Head of caudate nucleus (tissue), 42 donors: Measurements from ENCODE around the gene STMN3.
A peak's percentile ranks its signal among the peaks of the same experiment; 100 is the strongest.

ENCODE experiments used
- DNase-seq, 42 donors: peaks; one replicate each; pipeline versions ENCODE4 v3.0.0 to v3.0.0-alpha.2; 2020 to 2021; ENCODE audit warnings: mixed read lengths in 7 of 42
- intact Hi-C: fragments of 100-400 bp; cut with DNase I; formaldehyde crosslinking; loops from one replicate; pipeline ENCODE4 v1.15.0; 2022

Gene STMN3

DNA sequence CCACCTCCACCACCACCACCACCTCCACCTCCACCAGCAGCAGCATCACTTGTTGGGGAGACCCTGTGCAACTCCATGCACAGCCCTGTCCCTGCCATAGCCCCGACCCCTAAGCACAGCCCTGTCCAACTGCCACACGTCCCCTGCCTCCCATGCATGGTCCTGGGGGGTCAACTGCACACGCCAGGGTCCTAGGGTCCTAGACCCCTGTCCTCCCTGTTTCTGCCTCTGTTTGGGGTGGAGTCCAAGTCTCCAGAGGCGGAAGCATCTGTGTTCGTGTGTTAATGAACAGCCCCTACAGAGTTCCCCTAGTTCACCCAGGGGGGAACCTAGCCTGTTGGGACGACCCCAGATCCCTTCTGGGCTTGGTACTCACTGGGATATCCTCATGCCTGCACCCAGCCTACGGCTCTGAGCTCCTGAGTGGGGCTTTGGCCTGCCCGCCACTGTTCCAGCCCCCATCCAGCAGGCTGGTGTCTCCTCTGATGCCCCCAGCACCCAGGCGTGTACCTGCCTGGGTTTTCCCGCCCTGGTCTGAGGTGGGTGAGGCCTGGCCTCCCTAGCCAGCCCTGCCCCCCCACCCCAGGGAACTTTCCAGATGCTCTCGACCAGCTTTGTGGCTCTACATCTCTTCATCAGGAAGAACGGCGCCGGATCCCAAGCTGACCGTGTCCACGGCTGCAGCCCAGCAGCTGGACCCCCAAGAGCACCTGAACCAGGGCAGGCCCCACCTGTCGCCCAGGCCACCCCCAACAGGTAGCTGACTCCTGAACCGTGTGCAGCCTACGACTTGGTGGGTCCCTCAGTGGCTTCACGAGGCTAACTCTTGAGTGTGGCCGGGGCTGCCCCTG is 40.7 kb upstream of the STMN3 start:
- intact Hi-C loops = no loop called here
- peak in 1 of 42 donors; percentile 5 for DNase-seq

DNA sequence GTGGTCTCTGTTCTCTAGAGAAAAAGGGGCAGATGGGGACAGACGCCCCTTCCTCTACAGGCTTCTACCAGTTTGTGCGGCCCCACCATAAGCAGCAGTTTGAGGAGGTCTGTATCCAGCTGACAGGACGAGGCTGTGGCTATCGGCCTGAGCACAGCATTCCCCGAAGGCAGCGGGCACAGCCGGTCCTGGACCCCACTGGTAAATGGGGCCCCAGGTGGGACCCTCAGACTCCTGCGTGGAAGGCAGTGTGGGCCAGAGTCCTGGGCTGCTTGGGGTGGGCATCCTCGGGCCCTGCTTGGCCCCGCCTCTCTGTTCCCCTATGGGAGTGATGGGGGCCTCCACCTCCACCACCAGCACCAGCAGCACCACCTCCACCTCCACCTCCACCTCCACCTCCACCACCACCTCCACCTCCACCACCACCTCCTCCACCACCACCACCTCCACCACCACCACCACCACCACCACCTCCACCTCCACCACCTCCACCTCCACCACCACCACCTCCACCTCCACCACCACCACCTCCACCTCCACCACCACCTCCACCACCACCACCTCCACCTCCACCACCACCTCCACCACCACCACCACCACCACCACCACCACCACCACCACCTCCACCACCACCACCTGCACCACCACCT is 40.0 kb upstream of the STMN3 start:
- no peak for DNase-seq
- intact Hi-C loops = no loop called here

DNA sequence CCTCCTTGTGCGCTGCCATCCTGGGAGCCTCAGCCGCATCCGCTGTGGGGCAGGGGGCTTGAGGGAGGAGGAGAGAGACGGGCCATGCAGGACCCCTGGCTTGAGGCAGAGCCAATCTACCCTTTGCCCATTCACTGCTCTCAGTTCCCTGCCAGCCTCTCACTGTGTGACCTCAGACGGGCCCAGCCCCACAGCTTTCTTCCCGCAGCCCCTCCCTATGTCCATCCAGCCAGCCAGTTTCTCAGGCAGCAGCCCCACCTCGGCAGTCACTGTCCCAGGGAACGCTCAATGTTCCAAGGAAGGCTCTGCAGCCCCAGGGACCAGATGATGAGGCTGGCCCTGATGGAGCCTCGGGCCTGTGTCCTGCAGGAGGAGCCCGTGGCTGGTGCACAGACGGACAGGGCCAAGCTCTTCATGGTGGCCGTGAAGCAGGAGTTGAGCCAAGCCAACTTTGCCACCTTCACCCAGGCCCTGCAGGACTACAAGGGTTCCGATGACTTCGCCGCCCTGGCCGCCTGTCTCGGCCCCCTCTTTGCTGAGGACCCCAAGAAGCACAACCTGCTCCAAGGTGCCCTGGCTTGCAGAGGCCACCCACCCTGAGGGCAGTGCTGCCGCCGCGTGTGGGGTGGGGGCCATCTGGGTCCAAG is 39.3 kb upstream of the STMN3 start:
- intact Hi-C loops = no loop called here

DNA sequence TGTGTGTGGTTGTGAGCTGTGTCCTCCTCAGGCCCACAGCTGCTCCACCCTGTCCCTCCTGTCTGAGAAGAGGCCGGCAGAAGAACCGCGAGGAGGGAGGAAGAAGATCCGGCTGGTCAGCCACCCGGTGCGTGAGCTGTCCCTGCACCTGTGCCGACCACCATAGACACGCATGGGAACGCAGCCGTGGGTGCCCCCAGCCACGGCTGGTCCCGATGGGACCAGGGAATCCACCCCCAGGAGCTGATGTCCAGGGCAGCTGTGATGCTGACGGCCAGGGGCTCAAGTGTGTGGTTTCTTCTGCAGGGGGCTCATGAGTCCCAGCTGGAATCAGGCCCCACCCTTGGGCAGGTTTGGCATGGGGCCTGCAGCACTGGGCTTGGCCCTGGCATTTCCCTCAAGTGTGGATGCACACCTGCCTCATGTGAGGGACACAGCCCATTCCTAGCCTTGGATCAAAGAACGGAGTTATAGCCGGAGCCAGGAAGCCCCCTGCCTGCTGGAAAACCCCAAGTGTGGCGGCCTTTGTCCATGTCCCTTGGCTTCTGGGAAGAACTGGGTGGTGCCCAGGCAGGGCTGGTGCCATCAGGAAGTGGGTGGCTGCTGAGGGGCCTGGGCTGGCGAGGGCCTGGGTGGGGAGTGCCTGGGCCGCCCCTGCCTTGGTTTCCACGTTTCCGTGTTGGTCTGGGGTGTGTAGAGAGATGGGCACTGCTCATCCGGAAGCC is 38.6 kb upstream of the STMN3 start:
- intact Hi-C loops = no loop called here
- DNase-seq = no peak

More for the DNA sequence above, 39.3 kb upstream of the STMN3 start:
- no peak for DNase-seq

DNA sequence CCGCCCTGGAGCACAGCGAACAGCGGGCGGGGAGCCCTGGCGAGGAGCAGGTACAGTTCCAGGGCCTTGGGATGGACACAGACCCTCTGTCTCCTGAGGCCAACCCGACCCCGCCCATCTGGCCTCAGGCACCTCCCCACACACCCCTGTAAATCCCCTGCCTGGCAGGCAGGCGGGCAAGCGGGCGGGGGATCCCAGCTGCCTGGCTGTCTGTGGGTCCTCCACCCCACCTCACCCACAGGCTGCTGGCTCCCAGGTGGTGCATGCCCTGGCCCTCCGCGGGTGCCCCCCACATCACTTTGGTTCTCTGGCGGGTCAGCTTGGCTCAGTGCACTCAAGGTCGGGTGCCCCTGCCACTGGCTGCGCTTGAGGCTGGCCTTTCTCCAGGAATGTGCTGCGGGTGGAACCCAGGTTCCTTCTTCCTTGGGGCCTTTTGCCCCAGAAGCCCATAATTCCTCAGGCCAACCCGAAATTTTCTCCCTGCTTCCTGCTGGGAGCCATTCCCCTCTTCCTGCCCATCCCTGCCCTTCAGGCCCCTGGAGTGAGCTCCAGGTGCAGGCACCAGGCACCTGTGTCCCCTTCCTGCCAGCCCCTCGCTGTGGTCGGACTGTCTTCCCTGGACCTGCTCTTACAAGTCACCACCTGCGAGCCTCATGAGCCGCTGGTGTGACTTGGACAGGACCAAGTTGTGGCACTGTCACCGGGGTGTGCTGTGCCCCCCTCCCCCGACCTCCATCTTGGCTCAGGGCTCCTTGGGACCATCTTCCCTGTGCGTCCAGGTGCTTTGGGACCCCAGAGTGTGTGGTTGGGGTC is 37.9 kb upstream of the STMN3 start:
- intact Hi-C loops = no loop called here
- DNase-seq = no peak

DNA sequence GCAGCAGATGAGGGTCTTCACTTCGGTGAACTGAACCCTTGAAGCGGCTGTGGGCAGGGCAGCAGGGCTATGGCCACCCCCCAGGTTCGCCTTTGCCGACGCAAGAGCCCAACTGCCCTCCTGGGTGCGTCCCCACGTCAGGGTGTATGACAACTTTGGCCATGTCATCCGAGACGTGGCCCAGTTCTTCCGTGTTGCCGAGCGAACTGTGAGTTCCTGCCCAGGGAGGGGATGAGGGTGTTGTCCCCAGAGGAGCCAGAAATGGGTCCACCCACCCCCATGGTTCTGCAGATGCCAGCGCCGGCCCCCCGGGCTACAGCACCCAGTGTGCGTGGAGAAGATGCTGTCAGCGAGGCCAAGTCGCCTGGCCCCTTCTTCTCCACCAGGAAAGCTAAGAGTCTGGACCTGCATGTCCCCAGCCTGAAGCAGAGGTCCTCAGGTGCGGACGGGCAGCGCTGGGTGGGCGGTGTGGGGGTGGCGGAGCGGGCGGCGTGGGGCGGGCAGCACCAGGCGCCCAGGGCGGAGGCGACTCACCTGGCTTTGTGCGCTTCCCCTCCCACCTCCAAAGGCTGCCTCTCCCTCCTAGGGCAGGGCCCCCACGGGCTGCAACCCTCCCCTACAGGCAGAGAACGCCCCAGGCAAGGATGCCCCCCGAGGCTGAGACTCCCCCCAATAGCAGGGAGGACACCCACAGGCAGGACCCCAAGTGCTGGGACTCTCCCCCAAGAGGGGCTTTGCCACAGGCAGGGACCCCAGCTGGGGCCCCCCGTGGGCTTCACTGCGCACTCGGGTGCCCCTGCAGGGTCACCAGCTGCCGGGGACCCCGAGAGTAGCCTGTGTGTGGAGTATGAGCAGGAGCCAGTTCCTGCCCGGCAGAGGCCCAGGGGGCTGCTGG is 37.0 kb upstream of the STMN3 start:
- no peak for DNase-seq

DNA sequence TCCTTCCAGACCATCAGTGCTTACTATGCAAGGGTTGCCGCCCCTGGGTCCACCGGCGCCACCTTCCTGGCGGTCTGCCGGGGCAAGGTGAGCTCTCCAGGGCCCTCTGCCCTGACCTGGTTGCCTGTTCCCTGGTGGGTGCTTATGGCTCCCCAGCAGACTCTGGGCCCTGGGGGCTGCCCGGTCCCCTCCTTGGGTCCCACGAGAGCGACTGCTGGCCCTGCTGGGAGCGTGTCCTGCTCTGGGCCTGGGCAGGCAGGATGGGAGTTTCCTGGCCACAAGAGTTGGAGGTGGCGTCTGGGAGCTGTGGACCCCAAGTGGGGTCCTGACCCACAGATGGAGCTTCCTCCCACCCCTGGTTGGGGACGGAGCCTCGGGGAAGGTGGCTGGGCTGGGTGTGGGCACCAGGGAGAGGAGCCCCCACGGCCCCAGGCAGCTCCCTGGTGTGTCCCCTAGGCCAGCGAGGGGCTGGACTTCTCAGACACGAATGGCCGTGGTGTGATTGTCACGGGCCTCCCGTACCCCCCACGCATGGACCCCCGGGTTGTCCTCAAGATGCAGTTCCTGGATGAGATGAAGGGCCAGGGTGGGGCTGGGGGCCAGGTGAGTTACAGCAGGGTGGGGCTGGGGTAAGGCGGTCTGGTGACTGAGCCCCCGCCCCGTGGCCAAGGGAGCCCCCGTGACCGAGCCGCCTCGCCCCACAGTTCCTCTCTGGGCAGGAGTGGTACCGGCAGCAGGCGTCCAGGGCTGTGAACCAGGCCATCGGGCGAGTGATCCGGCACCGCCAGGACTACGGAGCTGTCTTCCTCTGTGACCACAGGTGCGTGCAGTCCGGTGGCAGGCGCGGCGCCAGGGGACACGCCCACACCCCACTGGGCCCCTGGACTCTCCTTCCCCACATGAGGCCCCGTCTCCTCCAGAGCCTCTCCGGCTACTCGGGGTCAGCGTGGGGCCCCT is 36.1 kb upstream of the STMN3 start:
- DNase-seq = no peak
- intact Hi-C loops = no loop called here

More for the DNA sequence above, 37.0 kb upstream of the STMN3 start:
- intact Hi-C loops = no loop called here

DNA sequence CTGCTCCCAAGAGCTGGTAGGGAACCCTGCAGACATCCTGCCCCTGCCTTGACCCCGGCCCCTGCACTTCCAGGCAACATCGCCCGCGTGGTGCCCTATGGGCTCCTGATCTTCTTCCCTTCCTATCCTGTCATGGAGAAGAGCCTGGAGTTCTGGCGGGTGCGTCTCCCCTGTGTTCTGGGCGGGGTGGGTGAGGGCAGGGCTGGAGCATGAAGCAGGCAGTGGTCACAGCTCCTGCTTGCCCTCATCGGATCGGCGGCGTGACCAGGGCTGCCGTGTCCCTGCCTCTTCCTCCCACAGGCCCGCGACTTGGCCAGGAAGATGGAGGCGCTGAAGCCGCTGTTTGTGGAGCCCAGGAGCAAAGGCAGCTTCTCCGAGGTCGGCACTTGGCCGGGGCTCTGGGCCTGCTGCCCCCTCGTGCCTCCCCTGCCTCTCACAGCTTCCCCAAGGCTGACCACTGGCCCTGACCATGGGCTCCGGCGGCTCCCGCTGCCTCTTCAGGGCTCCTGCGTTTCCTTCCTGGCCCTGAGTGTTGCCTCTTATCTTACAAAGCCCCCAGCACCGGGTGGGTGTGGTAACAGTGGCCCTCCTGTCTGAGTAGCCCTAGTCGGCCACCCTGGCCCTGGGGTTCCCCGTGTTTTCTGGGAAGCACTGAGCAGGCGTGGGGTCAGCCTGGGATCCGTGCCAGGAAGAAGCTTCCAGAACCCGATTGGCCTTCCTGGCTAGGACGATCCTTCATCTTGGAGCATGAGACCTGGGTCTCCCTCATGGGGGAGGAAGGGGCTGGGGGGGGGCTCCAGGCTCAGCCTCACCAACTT is 35.2 kb upstream of the STMN3 start:
- DNase-seq = no peak
- intact Hi-C loops = no loop called here

DNA sequence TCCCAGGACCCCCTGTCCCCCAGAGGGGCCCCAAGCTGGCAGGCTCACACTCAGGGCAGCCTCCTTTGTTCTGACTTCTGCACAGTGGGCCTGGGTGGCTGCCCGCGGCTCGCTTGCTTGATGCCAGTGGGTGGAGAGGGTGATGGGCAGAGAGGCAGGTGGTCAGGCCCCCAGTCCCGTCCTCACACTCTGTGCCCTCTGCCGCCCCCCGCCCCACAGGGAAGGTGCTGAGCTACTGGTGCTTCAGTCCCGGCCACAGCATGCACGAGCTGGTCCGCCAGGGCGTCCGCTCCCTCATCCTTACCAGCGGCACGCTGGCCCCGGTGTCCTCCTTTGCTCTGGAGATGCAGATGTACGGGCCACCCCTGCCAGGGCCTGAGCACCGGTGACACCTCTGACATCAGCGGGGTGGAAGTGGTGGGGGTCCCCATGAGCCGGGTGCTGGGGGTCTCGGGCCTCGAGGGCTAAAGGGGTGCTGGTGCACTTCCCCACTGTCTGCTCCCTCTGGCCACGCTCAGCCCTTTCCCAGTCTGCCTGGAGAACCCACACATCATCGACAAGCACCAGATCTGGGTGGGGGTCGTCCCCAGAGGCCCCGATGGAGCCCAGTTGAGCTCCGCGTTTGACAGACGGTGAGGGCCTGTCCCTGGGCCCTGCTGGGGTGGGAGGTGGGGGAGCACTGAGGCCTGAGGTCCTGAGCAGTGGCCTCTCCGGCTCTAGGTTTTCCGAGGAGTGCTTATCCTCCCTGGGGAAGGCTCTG is 34.4 kb upstream of the STMN3 start:
- DNase-seq = no peak
- intact Hi-C loops = no loop called here

DNA sequence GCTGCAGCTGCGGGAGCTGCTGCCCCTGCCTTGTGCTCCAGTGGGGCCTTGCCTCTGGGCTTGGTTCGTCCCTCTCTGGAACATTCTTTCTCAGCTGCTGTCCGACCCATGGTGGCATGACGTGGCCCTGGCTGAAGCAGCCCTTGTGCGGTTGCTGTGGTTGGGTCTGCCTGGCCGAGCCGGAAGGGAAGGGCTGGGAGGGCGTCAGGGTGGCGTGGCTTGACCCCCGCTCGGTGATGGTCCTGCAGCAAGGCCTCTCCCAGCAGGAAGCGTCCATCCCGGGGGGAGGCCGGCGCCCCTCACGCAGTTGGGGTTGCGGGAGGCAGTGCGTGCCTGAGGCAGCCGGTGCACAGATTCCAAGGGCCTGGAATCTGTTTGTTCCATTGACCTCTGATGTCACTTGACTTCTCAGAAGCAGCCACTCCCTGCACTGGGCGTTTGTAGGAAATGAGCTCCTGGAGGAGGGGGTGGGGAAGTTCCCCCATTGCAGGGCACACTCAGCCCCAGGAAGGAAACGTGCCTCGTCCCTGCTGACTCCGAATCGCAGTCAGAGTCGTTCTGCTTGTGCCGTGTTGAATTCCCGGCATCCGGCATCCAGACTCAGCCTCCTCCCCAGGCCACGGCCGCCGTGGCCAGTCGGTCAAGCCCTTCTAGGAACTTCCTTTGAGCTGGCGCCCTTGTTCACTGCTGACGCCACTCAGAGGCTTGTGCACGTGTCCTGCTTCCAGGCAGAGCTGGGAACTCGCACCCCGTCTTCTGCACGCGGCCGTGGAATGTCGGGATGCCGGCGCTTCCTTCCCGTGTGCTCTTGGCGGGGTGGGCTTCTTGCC is 33.5 kb upstream of the STMN3 start:
- intact Hi-C loops = no loop called here
- peak in 1 of 42 donors; percentile 27 for DNase-seq

DNA sequence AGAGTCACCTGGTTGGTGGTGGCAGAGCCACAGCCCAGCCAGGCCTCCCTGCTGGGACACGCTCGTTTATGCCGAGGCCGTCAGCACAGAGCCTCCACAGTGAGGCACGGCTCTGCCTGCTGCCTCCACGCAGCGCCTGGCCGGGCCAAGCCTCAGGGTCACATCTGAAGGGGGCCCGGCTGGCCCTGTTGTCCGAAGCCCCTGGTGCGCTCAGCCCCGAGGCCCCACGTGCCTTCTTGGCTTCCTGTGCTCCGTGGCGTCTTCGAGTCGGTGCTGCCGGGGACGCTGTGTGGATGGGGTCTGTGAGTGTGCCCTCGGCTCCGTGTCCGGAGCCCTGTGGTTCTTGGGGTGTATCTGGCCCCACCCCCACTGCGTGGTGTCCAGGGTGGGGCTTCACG is 32.9 kb upstream of the STMN3 start:
- intact Hi-C loops = no loop called here

DNA sequence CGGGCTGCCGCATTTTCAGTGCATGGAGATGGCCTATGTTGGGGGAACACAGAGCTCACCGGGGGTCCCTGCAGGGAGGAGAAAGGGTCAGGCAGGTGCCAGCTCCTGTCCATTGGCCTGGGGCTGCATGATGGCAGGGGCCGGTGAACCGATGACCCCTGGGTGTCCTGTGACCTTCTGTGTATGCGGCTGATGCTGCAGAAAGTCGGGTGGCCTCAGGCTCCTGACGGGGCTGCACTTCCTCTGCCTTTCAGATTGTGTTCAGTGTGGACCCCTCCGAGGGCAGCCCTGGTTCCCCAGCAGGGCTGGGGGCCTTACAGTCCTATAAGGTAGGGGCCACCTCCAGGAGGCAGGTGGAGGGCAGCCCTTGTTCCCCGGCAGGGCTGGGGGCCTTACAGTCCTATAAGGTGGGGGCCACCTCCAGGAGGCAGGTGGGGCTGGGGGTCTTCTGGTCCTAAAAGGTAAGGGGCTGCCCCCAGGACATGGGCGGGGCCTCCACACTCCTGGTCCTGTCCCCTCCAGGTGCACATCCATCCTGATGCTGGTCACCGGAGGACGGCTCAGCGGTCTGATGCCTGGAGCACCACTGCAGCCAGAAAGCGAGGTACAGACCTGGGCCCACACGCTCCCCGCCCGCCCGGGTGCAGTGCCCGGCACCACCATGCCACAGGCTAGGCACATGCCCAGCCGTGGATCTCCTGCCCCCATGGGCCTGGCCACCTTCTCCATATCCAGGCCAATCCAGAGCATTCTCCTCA is 32.2 kb upstream of the STMN3 start:
- DNase-seq = no peak
- intact Hi-C loops = no loop called here

More for the DNA sequence above, 32.9 kb upstream of the STMN3 start:
- DNase-seq = no peak

DNA sequence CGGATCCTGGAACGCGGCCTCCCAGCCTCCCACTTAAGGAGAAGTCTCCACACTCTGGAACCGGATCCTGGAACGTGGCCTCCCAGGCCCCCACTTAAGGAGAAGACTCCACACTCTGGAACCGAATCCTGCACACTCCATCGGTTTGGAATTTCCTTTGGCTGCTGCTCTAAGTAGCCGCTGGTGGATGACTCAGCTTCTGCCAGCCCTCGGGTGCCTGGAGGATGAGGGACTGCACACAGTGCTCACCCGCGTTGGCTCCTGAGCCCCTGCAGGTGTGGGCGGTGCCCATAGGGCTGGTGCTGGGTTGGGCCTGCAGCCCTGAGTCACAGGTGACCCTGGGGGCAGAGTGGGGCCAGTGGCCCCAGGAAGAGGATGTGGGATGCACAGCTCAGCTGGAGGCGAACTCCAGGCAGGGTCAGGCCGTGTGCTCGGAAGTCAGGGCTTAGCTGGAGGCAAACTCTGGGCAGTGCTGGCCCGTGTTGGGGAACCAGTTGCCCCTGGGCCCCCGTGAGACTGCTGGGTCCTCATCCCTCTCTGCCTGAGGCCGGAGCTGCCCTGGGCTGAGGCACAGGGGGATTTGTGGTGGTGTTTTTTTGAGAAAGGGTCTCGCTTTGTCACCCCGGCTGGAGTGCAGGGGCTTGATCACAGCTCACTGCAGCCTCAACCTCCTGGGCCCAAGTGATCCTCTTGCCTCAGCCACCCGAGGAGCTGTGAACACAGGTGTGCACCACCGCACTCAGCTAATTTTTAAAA is 29.3 kb upstream of the STMN3 start:
- peak in 1 of 42 donors; percentile 68 for DNase-seq
- intact Hi-C loops = no loop called here
